ENCODE data around the gene TBC1D19. TPM values are rescaled to one million over a fixed set of nuclear protein-coding genes. Genes with fewer than 3 reads are reported as not detected.
A peak's percentile ranks its signal among the peaks of the same experiment; 100 is the strongest.

Gene TBC1D19
- total and polyA plus RNA-seq, 9 of the 15 experiments (the other 6 are each of a cell fraction or from before 2014, with no cell fraction given), result 0.73 to 5.6 (median 3.7) TPM

GRCh38 chr4:26782168-26782829, 198.4 kb downstream of the TBC1D19 start (continued):
- TF ChIP-seq MNT (conservative IDR thresholded peaks at IDR 0.05), result peak in 1 of 2 experiments; percentile 49; a peak in 2 of 4 replicates
- TF ChIP-seq GATAD2A (IDR thresholded peaks at IDR 0.05), result peak; percentile 83
- no peak for TF ChIP-seq ZNF561 (CRISPR knock-in tag; conservative IDR thresholded peaks at IDR 0.05)
- TF ChIP-seq ZNF347 (CRISPR knock-in tag; IDR thresholded peaks at IDR 0.05; ENCODE audit: low read depth), result no peak
- peak; percentile 77 for TF ChIP-seq KLF16 (IDR thresholded peaks at IDR 0.05)
- TF ChIP-seq ZNF518B (CRISPR knock-in tag; IDR thresholded peaks at IDR 0.05), result no peak
- TF ChIP-seq, protein P1, sequence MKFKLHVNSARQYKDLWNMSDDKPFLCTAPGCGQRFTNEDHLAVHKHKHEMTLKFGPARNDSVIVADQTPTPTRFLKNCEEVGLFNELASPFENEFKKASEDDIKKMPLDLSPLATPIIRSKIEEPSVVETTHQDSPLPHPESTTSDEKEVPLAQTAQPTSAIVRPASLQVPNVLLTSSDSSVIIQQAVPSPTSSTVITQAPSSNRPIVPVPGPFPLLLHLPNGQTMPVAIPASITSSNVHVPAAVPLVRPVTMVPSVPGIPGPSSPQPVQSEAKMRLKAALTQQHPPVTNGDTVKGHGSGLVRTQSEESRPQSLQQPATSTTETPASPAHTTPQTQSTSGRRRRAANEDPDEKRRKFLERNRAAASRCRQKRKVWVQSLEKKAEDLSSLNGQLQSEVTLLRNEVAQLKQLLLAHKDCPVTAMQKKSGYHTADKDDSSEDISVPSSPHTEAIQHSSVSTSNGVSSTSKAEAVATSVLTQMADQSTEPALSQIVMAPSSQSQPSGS (CRISPR knock-in tag; IDR thresholded peaks at IDR 0.05), result no peak
- no peak for TF ChIP-seq HDAC6 (IDR thresholded peaks at IDR 0.05; ENCODE audit: low read depth, low read length)
- TF ChIP-seq FOXA1 (IDR thresholded peaks at IDR 0.05; ENCODE audit: borderline replicate concordance), result no peak
- 0 out of 2 replicates have a peak, but pooled peaks have one; percentile 46 for TF ChIP-seq ZNF175 (CRISPR knock-in tag; IDR thresholded peaks at IDR 0.05; ENCODE audit: low read depth)
- TF ChIP-seq, protein P2, sequence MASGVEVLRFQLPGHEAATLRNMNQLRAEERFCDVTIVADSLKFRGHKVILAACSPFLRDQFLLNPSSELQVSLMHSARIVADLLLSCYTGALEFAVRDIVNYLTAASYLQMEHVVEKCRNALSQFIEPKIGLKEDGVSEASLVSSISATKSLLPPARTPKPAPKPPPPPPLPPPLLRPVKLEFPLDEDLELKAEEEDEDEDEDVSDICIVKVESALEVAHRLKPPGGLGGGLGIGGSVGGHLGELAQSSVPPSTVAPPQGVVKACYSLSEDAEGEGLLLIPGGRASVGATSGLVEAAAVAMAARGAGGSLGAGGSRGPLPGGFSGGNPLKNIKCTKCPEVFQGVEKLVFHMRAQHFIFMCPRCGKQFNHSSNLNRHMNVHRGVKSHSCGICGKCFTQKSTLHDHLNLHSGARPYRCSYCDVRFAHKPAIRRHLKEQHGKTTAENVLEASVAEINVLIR (CRISPR knock-in tag; IDR thresholded peaks at IDR 0.05), result no peak
- TF ChIP-seq CBX3 (IDR thresholded peaks at IDR 0.05; ENCODE audit: borderline replicate concordance in 1 of 2, low read length in 2 of 2), result peak in 1 of 2 experiments; percentile 76; a peak in 1 of 3 replicates
- no peak for TF ChIP-seq ZNF41 (CRISPR knock-in tag; conservative IDR thresholded peaks at IDR 0.05)
- TF ChIP-seq, protein P3, sequence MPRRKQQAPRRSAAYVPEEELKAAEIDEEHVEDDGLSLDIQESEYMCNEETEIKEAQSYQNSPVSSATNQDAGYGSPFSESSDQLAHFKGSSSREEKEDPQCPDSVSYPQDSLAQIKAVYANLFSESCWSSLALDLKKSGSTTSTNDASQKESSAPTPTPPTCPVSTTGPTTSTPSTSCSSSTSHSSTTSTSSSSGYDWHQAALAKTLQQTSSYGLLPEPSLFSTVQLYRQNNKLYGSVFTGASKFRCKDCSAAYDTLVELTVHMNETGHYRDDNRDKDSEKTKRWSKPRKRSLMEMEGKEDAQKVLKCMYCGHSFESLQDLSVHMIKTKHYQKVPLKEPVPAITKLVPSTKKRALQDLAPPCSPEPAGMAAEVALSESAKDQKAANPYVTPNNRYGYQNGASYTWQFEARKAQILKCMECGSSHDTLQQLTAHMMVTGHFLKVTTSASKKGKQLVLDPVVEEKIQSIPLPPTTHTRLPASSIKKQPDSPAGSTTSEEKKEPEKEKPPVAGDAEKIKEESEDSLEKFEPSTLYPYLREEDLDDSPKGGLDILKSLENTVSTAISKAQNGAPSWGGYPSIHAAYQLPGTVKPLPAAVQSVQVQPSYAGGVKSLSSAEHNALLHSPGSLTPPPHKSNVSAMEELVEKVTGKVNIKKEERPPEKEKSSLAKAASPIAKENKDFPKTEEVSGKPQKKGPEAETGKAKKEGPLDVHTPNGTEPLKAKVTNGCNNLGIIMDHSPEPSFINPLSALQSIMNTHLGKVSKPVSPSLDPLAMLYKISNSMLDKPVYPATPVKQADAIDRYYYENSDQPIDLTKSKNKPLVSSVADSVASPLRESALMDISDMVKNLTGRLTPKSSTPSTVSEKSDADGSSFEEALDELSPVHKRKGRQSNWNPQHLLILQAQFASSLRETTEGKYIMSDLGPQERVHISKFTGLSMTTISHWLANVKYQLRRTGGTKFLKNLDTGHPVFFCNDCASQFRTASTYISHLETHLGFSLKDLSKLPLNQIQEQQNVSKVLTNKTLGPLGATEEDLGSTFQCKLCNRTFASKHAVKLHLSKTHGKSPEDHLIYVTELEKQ (CRISPR knock-in tag; IDR thresholded peaks at IDR 0.05), result no peak
- TF ChIP-seq NRF1 (conservative IDR thresholded peaks at IDR 0.05 in 1 of 2, IDR thresholded peaks at IDR 0.05 in 1 of 2), result peak; percentile 45 to 46; a peak in 2 of 4 replicates
- TF ChIP-seq BMI1 (IDR thresholded peaks at IDR 0.05; ENCODE audit: low read length), result no peak
- TF ChIP-seq HMG20A (CRISPR knock-in tag; conservative IDR thresholded peaks at IDR 0.05), result no peak
